Natural killer cell treated with Interleukin-12 subunit alpha and Interleukin-12 subunit beta and Interleukin-15 and Interleukin-18, amount 100 ng/mL, for 72 hours (primary cell): ENCODE results near the gene NAV2. TPM values are rescaled to one million over a fixed set of nuclear protein-coding genes. Genes with fewer than 3 reads are reported as not detected.

Source experiments
- ATAC-seq, 2 donors: fragments of 150-1000 bp; cut with Tn5 transposase in 1 of 2; sonication (Bioruptor Pico), chemical (Tn5 transposase) in 1 of 2; 2 replicates each; pipeline ENCODE4 v1.10.0; 2021
- DNase-seq: peaks from one replicate; pipeline ENCODE4 v3.0.0; 2022; ENCODE audit warnings: low spot score
- H3K27ac Mint-ChIP-seq, 2 donors: 1 replicate in 1 of 2; 2 replicates in 1 of 2; pipeline ENCODE4 v1.8.0; 2022; ENCODE audit warnings: mixed read lengths in 2 of 2, mild to moderate bottlenecking in 1 of 2, moderate library complexity in 1 of 2
- H3K27me3 Mint-ChIP-seq, 2 donors: 1 replicate in 1 of 2; 2 replicates in 1 of 2; pipeline ENCODE4 v1.8.0; 2022; ENCODE audit warnings: mixed read lengths in 2 of 2
- H3K36me3 Mint-ChIP-seq: one replicate; pipeline ENCODE4 v1.8.0; 2022; ENCODE audit warnings: mixed read lengths
- H3K4me1 Mint-ChIP-seq, 2 donors: 1 replicate in 1 of 2; 2 replicates in 1 of 2; pipeline ENCODE4 v1.8.0; 2022; ENCODE audit warnings: low read depth in 2 of 2, mixed read lengths in 2 of 2, mild to moderate bottlenecking in 1 of 2
- H3K4me3 Mint-ChIP-seq: one replicate; pipeline ENCODE4 v1.8.0; 2022; ENCODE audit warnings: mixed read lengths
- H3K9me3 Mint-ChIP-seq: 2 replicates; pipeline ENCODE4 v1.8.0; 2022; ENCODE audit warnings: mixed read lengths
- total RNA-seq, 2 donors: library from RNA; stranded (reverse); gene quantifications; one replicate each; pipeline ENCODE4 v1.2.3, GENCODE V29; 2022

NAV2 gene
- total RNA-seq, 2 donors from 2014 or later = 0.31 to 0.67 TPM

GRCh38 chr11:20048707-20049106 lies 336.1 kb downstream of the NAV2 start:
- H3K4me1 Mint-ChIP-seq = no peaks in the 10 kb centered on the region
- H3K4me3 Mint-ChIP-seq = no peak overlapping the region
- H3K27ac Mint-ChIP-seq = no peak overlapping the region
- H3K27me3 Mint-ChIP-seq = peaks cover 0 to 4% of the 10 kb centered on the region in 2 donors
- ATAC-seq = no peak
- no peaks in the 10 kb centered on the region for H3K36me3 Mint-ChIP-seq
- DNase-seq = no peak
- H3K9me3 Mint-ChIP-seq = no peaks in the 10 kb centered on the region

- H3K27ac Mint-ChIP-seq = no peak overlapping the region
- no peaks in the 10 kb centered on the region for H3K4me1 Mint-ChIP-seq
- no peaks in the 10 kb centered on the region for H3K9me3 Mint-ChIP-seq
- ATAC-seq = no peak
- no peak for DNase-seq
- H3K4me3 Mint-ChIP-seq = no peak overlapping the region
- H3K36me3 Mint-ChIP-seq = no peaks in the 10 kb centered on the region
- H3K27me3 Mint-ChIP-seq = peaks cover 0 to 4% of the 10 kb centered on the region in 2 donors
Measured at GRCh38 chr11:20049231-20049630, 336.6 kb downstream of the NAV2 start.

GRCh38 chr11:20050048-20050447 lies 337.4 kb downstream of the NAV2 start:
- Mint-ChIP-seq H3K9me3 (no peaks in the 10 kb centered on the region), H3K36me3 (no peaks in the 10 kb centered on the region), H3K27ac (no peak overlapping the region)

GRCh38 chr11:20050551-20051333 lies 338.1 kb downstream of the NAV2 start:
- no peak for ATAC-seq
- Mint-ChIP-seq H3K9me3 (no peaks in the 10 kb centered on the region), H3K27me3 (peaks cover 0 to 4% of the 10 kb centered on the region in 2 donors), H3K36me3 (no peaks in the 10 kb centered on the region), H3K4me1 (no peaks in the 10 kb centered on the region), H3K4me3 (no peak overlapping the region), H3K27ac (no peak overlapping the region)
- DNase-seq = no peak

More at GRCh38 chr11:20050048-20050447, 337.4 kb downstream of the NAV2 start:
- peaks cover 0 to 4% of the 10 kb centered on the region in 2 donors for H3K27me3 Mint-ChIP-seq
- no peak for DNase-seq
- no peak for ATAC-seq
- no peak overlapping the region for H3K4me3 Mint-ChIP-seq
- H3K4me1 Mint-ChIP-seq = no peaks in the 10 kb centered on the region

GRCh38 chr11:20051469-20052399 lies 339.1 kb downstream of the NAV2 start:
- Mint-ChIP-seq H3K9me3 (no peaks in the 10 kb centered on the region), H3K36me3 (no peaks in the 10 kb centered on the region), H3K4me3 (no peak overlapping the region), H3K4me1 (no peaks in the 10 kb centered on the region), H3K27me3 (peaks cover 0 to 4% of the 10 kb centered on the region in 2 donors), H3K27ac (no peak overlapping the region)
- DNase-seq (no peak), ATAC-seq (no peak)

GRCh38 chr11:20053572-20053971 lies 340.9 kb downstream of the NAV2 start:
- H3K9me3 Mint-ChIP-seq = no peaks in the 10 kb centered on the region
- DNase-seq (no peak), ATAC-seq (no peak)
- no peaks in the 10 kb centered on the region for H3K36me3 Mint-ChIP-seq
- H3K27me3 Mint-ChIP-seq = peaks cover 0 to 4% of the 10 kb centered on the region in 2 donors
- H3K4me3 Mint-ChIP-seq = no peak overlapping the region
- no peaks in the 10 kb centered on the region for H3K4me1 Mint-ChIP-seq
- H3K27ac Mint-ChIP-seq = no peak overlapping the region

- no peak for ATAC-seq
- no peaks in the 10 kb centered on the region for H3K9me3 Mint-ChIP-seq
- no peak overlapping the region for H3K4me3 Mint-ChIP-seq
- no peaks in the 10 kb centered on the region for H3K4me1 Mint-ChIP-seq
- H3K27ac Mint-ChIP-seq = no peak overlapping the region
- no peaks in the 10 kb centered on the region for H3K36me3 Mint-ChIP-seq
- DNase-seq = no peak
- H3K27me3 Mint-ChIP-seq = no peaks in the 10 kb centered on the region
Measured at GRCh38 chr11:20054584-20054983, 341.9 kb downstream of the NAV2 start.

- H3K27ac Mint-ChIP-seq = no peak overlapping the region
- H3K27me3 Mint-ChIP-seq = peaks cover 0 to 2% of the 10 kb centered on the region in 2 donors
- ATAC-seq = no peak
- H3K9me3 Mint-ChIP-seq = no peaks in the 10 kb centered on the region
- no peak overlapping the region for H3K4me3 Mint-ChIP-seq
- no peaks in the 10 kb centered on the region for H3K36me3 Mint-ChIP-seq
- no peaks in the 10 kb centered on the region for H3K4me1 Mint-ChIP-seq
- no peak for DNase-seq
Measured at GRCh38 chr11:20055312-20055711, 342.7 kb downstream of the NAV2 start.

GRCh38 chr11:20056109-20056949 lies 343.7 kb downstream of the NAV2 start:
- DNase-seq (no peak), ATAC-seq (no peak)
- Mint-ChIP-seq H3K4me3 (no peak overlapping the region), H3K27ac (no peak overlapping the region), H3K9me3 (no peaks in the 10 kb centered on the region), H3K36me3 (no peaks in the 10 kb centered on the region), H3K4me1 (no peaks in the 10 kb centered on the region), H3K27me3 (peaks cover 0 to 6% of the 10 kb centered on the region in 2 donors)

- H3K9me3 Mint-ChIP-seq = no peaks in the 10 kb centered on the region
- DNase-seq (no peak), ATAC-seq (no peak)
- no peak overlapping the region for H3K27ac Mint-ChIP-seq
- H3K4me1 Mint-ChIP-seq = no peaks in the 10 kb centered on the region
- H3K27me3 Mint-ChIP-seq = peaks cover 0 to 6% of the 10 kb centered on the region in 2 donors
- H3K36me3 Mint-ChIP-seq = no peaks in the 10 kb centered on the region
- H3K4me3 Mint-ChIP-seq = no peak overlapping the region
Measured at GRCh38 chr11:20056950-20057943, 344.6 kb downstream of the NAV2 start.

GRCh38 chr11:20058749-20059458 lies 346.3 kb downstream of the NAV2 start:
- DNase-seq = no peak
- ATAC-seq = no peak
- Mint-ChIP-seq H3K27ac (no peak overlapping the region), H3K4me1 (no peaks in the 10 kb centered on the region), H3K36me3 (no peaks in the 10 kb centered on the region), H3K27me3 (peaks cover 0 to 6% of the 10 kb centered on the region in 2 donors), H3K9me3 (no peaks in the 10 kb centered on the region), H3K4me3 (no peak overlapping the region)

GRCh38 chr11:20059587-20060021 lies 347.0 kb downstream of the NAV2 start:
- Mint-ChIP-seq H3K27ac (no peak overlapping the region), H3K4me3 (no peak overlapping the region), H3K9me3 (no peaks in the 10 kb centered on the region), H3K27me3 (peaks cover 0 to 6% of the 10 kb centered on the region in 2 donors), H3K36me3 (no peaks in the 10 kb centered on the region), H3K4me1 (no peaks in the 10 kb centered on the region)
- no peak for DNase-seq
- ATAC-seq = no peak
